GF-D8 (cell line): Measurements from ENCODE around the gene TTC9C.
"Not testable (repeated sequence)": the region's sequence is repeated elsewhere in the genome, so short reads cannot be mapped to it uniquely, and the experiment has no call there.

Source experiments
- DNase-seq: peaks from one replicate; lab custom pipeline; 2025; lab: John Stamatoyannopoulos, UW

TTC9C gene, protein sequence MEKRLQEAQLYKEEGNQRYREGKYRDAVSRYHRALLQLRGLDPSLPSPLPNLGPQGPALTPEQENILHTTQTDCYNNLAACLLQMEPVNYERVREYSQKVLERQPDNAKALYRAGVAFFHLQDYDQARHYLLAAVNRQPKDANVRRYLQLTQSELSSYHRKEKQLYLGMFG

DNA sequence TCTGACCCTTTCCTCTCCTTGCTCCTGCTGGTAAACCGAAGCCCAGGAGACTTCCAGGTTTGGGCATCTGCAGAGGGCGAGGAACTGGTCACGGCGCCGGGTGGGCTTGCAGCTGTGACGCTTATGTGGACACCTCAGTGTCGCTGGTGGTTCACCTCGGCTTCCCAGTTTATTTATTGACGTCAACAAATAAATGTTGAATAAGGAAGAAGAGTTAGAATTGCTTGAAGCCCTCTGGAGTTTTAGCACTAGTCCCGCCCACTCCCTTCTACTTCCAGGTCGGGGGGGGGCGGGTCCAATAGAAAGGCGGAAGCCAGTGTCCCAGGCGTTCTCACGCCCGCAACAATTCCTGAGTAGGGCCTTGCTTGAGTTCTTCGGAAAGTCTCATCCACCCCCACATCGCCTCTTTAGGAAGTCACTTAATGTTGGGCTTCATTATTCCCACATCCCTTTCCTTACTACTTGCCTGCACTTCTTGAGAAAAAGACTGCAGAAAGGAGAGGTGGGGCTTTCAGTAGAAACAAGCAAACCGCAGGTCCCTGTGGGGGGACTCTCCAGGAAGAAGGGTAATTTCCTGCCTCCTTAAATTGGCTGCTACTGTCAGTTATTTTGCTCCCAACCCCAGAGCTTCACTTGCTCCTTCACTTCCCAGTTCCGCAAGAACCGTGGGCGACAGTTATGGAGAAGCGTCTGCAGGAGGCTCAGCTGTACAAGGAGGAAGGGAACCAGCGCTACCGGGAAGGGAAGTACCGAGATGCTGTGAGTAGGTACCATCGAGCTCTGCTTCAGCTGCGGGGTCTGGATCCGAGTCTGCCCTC lies at the start of gene TTC9C:
TTC9C (plus strand) TSS at position 316 of the 818 bp plus-strand sequence; CDS start at position 679, 363 bp downstream.
- DNase-seq: peak; percentile 78

DNA sequence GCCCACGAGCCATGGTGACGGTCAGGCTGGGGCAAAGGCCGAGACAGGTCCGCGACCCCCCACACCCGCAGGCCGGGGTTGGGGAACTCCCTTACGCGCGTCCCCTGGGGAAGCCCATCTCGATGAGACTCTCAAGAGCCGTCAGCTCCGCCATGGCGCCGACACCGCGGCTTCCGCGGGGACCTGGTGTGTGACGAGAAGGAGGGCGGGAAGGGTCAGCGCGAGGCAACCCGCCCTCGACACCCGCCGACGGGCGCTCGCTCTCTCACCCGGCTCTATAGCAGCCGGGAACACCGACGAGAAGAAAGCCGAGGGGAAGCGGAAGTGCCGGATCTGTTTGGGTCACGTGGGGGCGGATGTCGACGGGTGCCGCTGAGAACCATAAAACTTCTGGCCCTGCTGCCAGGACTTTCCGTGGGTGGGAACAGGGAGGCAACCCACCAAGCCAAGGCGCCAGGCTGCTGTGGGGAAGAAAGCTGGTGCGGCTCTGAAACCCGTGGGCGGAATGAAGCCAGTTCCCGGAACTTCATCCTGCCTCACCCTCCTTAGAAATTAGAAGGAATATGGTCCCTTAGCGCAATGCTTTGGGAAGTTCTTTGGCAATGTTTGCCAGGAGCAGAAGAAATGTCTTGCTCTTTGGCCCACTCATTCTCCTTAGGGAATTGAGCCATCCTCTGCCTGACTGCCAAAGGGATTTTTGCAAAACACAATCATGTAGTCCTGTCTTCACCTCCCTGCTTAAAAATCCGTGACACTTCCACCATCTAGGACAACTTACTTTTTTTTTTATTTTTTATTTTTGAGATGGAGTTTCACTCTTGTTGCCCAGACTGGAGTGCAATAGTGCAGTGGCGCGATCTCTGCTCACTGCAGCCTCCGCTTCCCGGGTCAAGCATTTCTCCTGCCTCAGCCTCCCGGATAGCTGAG lies 49.3 kb upstream of the TTC9C start, which contains the start of gene UBXN1:
UBXN1 (minus strand) TSS at position 304 of the 927 bp plus-strand sequence; CDS start at position 154, 150 bp downstream.
- DNase-seq: peak; percentile 67

DNA sequence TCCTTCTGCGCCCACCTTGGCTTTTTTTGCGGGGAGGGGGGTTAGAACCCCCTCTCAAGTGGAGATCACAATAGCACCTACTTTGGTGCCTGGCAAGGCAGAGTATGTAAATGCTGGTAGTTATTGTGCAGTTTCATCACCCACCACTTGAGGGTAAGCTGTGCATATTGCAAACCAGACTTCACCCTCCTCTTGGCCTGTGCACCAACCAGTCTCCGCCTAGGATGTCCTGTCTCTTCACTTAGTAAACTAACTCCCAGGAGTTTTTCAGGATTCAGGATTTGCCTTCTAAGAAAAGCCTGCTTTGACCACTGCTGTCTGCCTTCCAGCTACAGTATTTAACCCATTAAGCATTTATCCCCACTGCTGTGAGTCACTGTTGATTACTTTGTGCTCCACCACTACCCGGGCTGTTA lies 47.5 kb upstream of the TTC9C start:
- peak; percentile 63 for DNase-seq

DNA sequence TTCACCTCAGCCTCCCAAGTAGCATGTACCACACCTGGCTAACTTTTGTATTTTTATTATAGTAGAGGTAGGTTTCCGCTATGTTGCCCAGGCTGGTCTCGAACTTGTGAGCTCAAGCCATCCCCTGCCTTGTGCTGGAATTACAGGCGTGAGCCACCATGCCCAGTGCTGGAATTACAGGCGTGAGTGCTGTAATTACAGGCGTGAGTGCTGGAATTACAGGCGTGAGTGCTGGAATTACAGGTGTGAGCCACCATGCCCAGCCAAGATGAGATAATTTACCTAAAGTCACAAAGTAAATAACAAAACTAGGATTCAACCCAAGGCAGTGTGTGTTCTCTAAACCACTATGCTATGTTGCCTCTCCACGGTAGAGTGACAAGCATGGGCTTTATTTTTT lies 45.8 kb upstream of the TTC9C start:
- DNase-seq: no peak

DNA sequence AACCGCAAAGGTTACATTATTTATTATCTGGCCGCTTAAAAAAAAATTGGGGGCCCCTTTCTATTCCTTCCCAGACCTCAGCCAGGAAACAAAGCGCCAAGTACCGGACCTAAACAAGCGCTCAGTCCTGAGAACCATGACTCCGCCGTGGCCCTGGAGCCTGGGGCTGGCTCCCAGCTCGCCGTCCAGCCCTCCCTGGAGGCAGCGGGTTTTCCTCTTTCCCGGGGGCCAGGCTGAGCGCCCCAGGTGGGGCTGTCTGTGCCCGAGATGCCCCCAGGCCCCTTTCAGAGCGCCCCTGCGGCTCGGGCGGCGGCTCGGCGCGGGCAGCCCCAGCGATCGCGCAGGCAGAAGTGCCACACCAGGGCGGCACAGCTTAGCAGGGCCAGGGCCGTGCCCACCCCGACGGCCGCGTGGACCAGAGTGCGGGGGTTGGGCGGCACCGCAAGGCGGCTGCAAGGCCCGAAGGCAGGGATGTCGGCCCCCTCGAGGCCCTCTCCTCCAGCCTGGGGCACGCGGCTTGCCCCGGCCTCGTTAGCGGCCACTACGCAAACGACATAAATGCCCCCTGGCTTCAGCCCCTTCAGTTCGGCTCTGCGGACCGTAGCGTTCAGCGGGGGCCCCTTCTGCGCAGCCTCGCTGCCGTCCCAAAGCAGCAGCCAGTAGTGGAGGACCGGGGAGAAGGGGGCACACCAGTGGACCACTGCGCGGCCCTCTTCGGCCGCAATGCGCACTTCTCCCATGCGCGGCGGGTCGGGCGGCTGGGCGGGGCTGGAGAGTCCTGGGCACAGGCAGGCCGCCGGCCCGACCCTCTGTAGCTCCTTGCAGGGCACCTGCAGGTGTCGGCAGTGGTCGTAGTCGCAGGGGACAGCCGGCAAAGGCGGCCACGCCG lies 40.5 kb upstream of the TTC9C start:
- no peak for DNase-seq

DNA sequence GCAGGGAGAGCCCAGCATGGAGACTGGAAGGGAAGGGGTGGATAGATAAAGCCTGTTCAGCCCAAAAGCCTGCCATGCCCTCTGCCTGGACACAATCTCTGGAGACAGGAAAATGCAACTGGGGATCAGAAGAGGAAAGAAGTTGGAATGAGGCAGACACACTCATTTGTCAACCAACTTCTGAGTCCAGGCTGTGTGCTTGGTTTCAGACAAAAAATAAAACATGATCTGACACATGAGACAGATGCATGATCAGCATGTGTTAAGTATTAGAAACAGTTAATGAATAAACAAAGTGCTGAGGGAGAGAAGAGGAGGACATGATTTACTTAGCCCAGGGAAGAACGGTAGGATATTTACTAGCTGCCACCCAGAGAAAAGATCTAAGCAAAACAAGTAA lies 39.8 kb upstream of the TTC9C start:
- no peak for DNase-seq

DNA sequence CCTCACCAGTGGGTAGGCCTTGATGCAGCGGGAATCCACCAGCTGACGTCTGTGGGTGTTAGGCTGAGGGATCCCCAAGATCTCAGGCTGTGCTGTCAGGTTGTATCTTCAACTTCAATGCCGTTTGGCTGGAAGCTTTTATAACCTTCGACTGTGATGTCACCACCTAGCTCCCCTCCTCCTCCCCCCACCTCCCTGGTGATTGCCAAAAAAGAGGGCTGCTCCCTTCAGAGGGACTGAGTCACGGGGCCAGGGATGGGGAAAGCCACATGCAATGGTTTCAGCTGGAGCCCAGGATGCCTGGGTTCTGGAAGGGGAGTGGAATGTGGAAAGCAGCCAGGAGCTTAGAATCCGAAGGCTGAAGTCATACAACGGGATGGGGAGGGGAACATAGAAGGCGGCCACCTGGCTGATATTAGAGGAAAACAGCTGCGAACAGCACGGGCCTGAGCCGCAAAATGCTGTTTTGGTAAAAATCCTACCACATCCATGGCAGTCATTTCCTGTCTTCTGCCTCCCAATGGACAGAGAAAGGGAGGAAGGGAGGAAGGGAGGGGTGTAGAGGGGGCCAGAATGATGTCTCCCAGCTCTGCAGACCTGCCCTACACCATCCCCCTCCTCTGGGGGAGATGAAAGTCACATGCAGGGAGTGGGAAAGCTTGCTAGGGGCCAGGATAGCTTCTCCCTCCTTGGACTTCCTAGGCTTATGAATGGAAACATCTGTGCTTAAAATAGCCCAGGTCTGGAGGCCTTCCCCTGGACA lies 38.7 kb upstream of the TTC9C start, which contains the start of gene LRRN4CL:
LRRN4CL (minus strand) TSS at position 110 of the 763 bp plus-strand sequence. CDS start 1,022 bp downstream, outside the sequence.
- no peak for DNase-seq

DNA sequence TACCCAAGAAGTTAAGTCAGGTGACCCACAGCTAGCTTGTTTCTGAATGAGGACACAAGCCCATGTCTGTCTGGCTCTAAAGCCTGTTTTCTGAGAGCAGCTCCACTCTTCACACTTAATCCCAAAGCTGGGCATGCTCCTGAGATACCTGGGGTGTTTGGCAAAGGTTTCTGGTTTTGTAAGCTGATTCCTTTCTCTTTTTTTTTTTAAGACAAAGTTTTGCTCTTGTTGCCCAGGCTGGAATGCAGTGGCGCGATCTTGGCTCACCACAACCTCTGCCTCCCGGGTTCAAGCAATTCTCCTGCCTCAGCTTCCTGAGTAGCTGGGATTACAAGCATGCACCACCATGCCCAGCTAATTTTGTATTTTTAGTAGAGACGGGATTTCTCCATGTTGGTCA lies 34.7 kb upstream of the TTC9C start:
- DNase-seq: not testable (repeated sequence)

DNA sequence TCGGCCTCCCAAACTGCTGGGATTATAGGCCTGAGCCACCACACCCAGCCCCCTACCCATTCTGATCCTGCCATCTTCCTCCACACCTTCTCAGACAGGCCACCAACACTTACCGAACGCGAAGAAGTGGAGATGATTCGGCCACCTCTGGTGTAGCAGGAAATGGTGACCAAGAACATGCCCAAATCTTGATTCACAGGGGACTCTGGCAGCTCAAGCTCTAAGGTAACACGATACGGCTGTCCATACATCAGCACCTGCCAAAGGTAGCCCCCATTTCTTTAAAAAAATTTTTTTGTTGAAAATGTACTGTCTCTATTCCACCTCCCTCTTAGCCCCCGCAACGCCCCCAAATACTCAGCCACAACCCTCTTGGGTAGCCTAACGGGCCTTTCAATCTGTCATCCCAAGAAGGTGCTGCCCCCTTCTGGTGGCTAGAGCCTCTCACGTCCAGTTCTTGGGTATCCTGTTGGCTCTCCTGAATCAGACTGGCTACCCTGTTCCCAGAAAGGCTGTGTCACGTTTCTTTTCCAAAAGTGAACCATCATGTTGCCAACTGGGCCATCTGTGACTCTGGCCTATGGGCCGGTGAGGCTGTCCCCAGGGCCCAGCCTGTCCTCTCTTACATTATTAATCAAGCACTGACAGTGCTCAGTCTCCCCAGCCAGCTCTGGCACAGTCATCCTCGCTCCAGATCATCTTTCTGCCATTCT lies 33.7 kb upstream of the TTC9C start:
- DNase-seq: peak; percentile 8

DNA sequence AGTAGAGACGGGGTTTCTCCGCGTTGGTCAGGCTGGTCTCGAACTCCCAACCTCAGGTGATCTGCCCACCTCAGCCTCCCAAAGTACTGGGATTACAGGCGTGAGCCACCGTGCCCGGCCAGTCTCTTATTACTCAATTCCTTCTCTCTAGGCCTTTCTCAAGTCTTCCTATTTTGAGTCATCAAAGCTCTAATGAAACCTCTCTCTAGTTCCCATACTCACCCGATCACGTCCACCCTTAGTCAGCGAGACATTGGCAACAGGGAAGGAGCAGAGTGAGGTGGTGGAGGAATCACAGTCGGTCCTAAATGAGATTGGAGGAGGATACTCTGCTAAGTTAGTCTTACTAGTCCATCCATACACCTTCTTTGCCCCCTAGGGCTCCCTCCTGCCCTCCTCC lies 26.0 kb upstream of the TTC9C start:
- no peak for DNase-seq

DNA sequence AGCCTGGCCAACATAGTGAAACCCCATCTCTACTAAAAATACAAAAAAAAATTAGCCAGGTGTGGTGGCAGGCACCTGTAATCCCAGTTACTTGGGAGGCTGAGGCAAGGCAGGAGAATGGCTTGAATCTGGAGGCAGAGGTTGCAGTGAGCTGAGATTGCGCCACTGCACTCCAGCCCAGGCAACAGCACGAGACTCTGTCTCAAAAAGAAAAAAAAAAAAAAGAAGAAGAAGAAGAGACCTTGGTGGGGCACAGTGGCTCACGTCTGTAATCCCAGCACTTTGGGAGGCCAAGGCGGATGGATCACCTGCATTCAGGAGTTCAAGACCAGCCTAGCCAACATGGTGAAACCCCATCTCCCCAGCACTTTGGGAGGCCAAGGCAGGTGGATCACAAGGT lies 24.4 kb upstream of the TTC9C start:
- not testable (repeated sequence) for DNase-seq

DNA sequence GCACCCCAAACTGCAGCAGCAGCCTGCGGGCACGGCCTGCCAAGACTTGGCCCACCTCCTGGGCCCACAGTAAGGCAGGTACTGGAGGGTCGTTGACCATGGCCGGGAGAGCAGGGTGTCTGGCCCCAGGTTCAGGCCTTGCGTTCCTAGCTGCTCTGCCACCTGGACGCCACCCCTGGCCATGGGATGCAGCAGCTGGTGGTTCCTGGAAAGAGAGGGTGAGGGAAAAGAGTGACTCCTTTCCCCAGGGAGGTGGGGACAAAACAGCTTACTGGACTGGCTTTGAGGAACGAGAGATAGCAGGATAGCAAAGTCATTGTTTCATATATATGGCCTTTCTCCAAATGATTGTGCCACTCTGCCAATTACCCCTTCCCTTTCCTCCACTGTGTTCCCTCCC lies 22.9 kb upstream of the TTC9C start:
- DNase-seq: no peak

DNA sequence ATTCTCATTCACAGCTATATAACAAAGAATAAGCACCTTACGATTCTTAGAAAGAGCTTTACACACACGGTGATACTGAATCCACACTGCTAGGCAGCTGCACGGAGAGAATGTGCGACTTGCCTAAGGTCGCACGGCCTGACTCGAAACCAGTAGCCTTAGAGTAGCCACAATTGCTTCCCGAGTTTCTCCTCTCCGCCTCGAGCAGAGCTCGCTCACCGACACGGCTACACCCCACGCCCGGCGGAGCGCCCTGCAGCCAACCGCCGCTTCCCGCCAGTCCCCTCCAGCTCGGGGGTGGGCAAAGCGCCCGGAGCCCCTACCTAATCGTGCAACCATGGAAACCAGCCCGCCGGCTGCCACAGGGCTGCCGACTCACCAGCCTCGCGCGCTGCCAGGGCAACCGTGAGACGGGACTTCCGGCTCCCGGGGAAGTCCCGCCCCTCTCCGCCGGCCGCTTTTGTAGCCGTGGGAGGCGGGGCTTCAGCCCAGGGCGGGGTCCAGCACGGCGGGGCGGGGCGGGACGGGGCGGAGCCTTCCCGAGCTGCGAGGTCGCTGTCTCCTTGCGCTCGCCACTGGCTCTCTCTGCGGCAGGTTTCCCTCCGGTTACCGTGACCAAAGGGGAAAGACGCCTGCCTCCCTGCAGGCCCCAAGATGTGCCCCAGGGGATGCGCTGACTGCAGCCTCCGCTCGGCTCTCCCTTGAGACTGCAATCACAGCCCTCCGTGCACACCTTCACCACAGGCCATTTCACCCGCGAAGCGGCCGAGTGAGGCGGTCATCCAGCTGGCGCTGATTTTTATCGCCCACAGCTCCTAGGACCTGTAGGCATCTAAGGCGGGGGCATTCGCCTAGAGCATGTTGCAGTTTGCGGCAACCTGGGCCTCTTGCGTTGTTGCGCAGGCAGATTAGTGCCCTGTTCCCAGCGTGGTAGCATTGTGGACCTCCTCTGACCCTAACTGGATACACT lies 22.1 kb upstream of the TTC9C start:
- peak; percentile 73 for DNase-seq

DNA sequence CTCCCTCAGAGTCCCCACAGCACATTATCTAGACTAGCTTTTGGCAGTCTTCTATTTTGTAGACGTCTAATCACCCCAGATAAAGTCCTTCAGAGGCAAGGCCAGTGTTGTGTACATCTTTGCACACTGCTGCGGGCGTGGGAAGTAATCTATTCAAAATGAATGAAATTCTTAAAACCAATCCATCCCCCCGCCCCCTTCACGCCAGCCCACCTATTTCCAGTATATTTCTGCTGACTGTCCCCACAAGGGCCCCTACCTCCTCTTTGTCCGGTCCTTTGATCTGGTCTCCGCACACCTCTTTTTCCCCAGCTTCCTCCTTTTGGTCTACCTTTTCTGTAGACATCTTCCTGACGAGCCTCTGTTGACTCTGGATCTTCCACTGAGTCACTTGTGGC lies 21.4 kb upstream of the TTC9C start:
- DNase-seq: no peak

DNA sequence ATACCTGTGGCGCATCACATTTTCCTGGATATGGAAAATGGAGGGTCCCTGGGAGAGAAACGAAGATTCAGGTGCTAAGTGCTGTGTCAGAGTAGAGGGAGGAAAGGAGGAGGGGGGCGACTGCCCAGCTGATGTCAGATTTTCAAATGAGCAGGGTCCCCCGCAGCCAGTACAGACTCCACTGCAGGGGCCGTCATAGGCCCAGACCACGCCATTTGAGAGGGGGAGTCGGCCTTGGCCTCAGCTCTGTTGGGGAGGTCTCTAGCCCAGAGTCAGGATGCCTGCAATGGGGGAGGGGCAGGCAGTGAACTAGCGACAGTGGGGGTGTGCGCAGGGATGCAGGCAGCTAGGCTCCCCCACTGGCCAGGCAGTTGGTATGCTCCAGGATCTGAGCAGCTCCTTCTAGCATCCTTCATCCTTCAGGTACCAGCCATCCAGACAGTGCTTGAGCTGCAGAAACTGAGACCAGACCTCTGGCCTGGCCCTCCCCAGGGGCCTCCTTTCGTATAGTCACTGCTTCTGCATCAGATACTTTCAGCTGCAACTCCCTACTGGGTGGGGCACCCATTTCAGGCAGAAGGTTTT lies 20.9 kb upstream of the TTC9C start, which contains the start of the genes BSCL2 and GNG3:
BSCL2 (minus strand) TSS at position 148 of the 585 bp plus-strand sequence. CDS start 229 bp downstream, outside the sequence.
GNG3 (plus strand) TSS at position 400 of the 585 bp plus-strand sequence. CDS start 620 bp downstream, outside the sequence.
- DNase-seq: no peak

DNA sequence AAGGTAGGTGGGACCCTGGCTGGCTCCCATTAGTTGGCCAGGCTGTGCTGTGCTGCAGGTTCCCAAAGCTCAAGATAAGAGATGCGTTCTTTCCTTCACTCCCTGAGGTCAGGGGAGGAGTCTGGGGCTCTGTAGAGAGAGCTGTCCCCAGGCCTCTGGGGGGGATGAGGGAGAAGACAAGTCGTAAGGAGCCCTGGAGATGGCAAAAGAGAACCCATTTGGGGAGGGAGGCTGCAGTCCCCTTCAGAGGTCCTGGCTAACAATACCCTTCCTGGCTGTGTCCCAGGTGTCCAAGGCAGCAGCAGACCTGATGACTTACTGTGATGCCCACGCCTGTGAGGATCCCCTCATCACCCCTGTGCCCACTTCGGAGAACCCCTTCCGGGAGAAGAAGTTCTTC lies 19.9 kb upstream of the TTC9C start:
- no peak for DNase-seq

DNA sequence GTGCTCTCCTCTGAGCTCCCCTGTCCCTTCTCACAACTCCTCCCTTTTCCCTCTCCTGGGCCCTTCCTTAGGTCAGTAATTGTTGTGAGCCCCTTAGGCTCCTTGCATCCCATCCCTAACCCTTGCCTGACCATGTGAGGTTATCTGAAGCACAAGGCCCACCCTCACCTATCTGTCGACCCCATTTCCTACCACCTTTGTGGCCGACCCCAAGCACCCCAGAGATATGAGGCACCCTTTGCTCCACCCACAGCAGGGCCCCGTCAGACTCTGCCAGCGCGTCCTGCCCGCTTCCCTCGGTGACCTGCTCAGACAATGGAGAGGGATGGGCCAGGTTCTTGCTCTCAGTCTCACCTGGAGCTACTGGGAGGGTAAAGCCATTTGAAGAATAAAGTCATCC lies 19.5 kb upstream of the TTC9C start:
- no peak for DNase-seq
